ENCODE results near the gene SNHG17.

The SNHG17 gene

GRCh38 chr20:38377039-38377685 is 58.0 kb downstream of the SNHG17 start:
- no peak for DNase-seq

GRCh38 chr20:38373898-38374297 is 61.2 kb downstream of the SNHG17 start:
- no peak for DNase-seq

GRCh38 chr20:38373231-38373867 is 61.8 kb downstream of the SNHG17 start:
- DNase-seq: no peak

GRCh38 chr20:38372806-38373205 is 62.3 kb downstream of the SNHG17 start:
- DNase-seq: peak in 2 of 58 donors; percentile 10 to 37

All from anterior cingulate cortex (tissue), 58 donors.